Measurements from ENCODE around the gene WDR90. TPM values are rescaled to one million over a fixed set of nuclear protein-coding genes. Genes with fewer than 3 reads are reported as not detected.

WDR90 gene
- polyA plus RNA-seq, 1 donor from 2014 or later, result 32.1 TPM

- Histone ChIP-seq H3F3A (ENCODE audit: insufficient read depth, low read length, poor library complexity, severe bottlenecking) (no peaks in the 10 kb centered on the region), H3K4me3 (ENCODE audit: low read length) (no peak overlapping the region), H3K9me2 (ENCODE audit: insufficient read depth, low read length) (no peaks in the 10 kb centered on the region), H3K27ac (ENCODE audit: low read length) (no peak overlapping the region), H3K36me3 (ENCODE audit: insufficient read depth, low read length) (no peaks in the 10 kb centered on the region), H2AFZ (ENCODE audit: low read depth, low read length) (no peak overlapping the region), H3K9me3 (ENCODE audit: low read length) (no peaks in the 10 kb centered on the region), H3K4me2 (ENCODE audit: low read length) (no peak overlapping the region), H4K20me1 (ENCODE audit: insufficient read depth) (no peaks in the 10 kb centered on the region), H3K9ac (ENCODE audit: low read length) (no peak overlapping the region), H3K27me3 (ENCODE audit: insufficient read depth, low read depth, low read length) (peaks cover 3% of the 10 kb centered on the region), H3K79me2 (replicated peaks; ENCODE audit: insufficient read depth, low read length) (peaks cover 9% of the 10 kb centered on the region)
- TF ChIP-seq, protein P1, sequence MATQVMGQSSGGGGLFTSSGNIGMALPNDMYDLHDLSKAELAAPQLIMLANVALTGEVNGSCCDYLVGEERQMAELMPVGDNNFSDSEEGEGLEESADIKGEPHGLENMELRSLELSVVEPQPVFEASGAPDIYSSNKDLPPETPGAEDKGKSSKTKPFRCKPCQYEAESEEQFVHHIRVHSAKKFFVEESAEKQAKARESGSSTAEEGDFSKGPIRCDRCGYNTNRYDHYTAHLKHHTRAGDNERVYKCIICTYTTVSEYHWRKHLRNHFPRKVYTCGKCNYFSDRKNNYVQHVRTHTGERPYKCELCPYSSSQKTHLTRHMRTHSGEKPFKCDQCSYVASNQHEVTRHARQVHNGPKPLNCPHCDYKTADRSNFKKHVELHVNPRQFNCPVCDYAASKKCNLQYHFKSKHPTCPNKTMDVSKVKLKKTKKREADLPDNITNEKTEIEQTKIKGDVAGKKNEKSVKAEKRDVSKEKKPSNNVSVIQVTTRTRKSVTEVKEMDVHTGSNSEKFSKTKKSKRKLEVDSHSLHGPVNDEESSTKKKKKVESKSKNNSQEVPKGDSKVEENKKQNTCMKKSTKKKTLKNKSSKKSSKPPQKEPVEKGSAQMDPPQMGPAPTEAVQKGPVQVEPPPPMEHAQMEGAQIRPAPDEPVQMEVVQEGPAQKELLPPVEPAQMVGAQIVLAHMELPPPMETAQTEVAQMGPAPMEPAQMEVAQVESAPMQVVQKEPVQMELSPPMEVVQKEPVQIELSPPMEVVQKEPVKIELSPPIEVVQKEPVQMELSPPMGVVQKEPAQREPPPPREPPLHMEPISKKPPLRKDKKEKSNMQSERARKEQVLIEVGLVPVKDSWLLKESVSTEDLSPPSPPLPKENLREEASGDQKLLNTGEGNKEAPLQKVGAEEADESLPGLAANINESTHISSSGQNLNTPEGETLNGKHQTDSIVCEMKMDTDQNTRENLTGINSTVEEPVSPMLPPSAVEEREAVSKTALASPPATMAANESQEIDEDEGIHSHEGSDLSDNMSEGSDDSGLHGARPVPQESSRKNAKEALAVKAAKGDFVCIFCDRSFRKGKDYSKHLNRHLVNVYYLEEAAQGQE (IDR thresholded peaks at IDR 0.05; ENCODE audit: borderline replicate concordance), result no peak
- TF ChIP-seq RAD21 (conservative IDR thresholded peaks at IDR 0.05), result no peak
- no peak for TF ChIP-seq POLR2AphosphoS5 (IDR thresholded peaks at IDR 0.05)
- TF ChIP-seq MXI1 (conservative IDR thresholded peaks at IDR 0.05; ENCODE audit: poor library complexity, severe bottlenecking), result no peak
- TF ChIP-seq, protein P2, sequence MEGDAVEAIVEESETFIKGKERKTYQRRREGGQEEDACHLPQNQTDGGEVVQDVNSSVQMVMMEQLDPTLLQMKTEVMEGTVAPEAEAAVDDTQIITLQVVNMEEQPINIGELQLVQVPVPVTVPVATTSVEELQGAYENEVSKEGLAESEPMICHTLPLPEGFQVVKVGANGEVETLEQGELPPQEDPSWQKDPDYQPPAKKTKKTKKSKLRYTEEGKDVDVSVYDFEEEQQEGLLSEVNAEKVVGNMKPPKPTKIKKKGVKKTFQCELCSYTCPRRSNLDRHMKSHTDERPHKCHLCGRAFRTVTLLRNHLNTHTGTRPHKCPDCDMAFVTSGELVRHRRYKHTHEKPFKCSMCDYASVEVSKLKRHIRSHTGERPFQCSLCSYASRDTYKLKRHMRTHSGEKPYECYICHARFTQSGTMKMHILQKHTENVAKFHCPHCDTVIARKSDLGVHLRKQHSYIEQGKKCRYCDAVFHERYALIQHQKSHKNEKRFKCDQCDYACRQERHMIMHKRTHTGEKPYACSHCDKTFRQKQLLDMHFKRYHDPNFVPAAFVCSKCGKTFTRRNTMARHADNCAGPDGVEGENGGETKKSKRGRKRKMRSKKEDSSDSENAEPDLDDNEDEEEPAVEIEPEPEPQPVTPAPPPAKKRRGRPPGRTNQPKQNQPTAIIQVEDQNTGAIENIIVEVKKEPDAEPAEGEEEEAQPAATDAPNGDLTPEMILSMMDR (IDR thresholded peaks at IDR 0.05; ENCODE audit: poor library complexity, severe bottlenecking), result no peak
- TF ChIP-seq SMC3 (conservative IDR thresholded peaks at IDR 0.05; ENCODE audit: poor library complexity), result no peak
- TF ChIP-seq TAF1 (IDR thresholded peaks at IDR 0.05; ENCODE audit: low read depth), result no peak
- no peak for TF ChIP-seq EP300 (conservative IDR thresholded peaks at IDR 0.05; ENCODE audit: poor library complexity, severe bottlenecking)
- no peak for TF ChIP-seq EZH2 (IDR thresholded peaks at IDR 0.05; ENCODE audit: borderline replicate concordance, insufficient read depth, low read length, poor library complexity, severe bottlenecking)
These were observed 22.4 kb downstream of the WDR90 start for GRCh38 chr16:671353-672131.

DNA sequence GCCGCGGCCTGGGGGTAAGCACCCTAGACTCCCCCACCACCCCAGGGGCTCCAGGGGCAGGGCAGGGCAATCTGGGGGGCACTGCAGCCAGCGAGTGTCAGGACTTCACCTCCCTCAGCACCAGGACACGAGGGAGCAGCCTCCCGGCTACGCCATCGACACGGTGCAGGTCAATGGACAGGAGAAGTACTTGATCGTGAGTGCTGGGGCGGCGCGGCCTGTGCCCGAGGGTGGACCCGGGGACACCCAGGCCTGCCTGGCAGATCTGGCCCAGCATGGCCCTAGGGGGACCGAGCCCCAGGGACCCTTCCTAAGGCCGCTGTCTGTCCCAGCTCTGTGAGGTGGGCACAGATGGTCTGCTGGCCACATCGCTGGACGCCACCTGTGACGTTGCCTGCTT is 23.2 kb downstream of the WDR90 start:
- Histone ChIP-seq H3K4me2 (ENCODE audit: low read length) (no peak overlapping the region), H3K9me3 (ENCODE audit: low read length) (no peaks in the 10 kb centered on the region), H2AFZ (ENCODE audit: low read depth, low read length) (no peak overlapping the region), H3K36me3 (ENCODE audit: insufficient read depth, low read length) (no peaks in the 10 kb centered on the region), H3K27me3 (ENCODE audit: insufficient read depth, low read depth, low read length) (peaks cover 3% of the 10 kb centered on the region), H3F3A (ENCODE audit: insufficient read depth, low read length, poor library complexity, severe bottlenecking) (no peaks in the 10 kb centered on the region), H3K9me2 (ENCODE audit: insufficient read depth, low read length) (no peaks in the 10 kb centered on the region), H3K27ac (ENCODE audit: low read length) (no peak overlapping the region), H3K4me3 (ENCODE audit: low read length) (no peak overlapping the region), H3K9ac (ENCODE audit: low read length) (no peak overlapping the region), H4K20me1 (ENCODE audit: insufficient read depth) (no peaks in the 10 kb centered on the region), H3K79me2 (replicated peaks; ENCODE audit: insufficient read depth, low read length) (peaks cover 9% of the 10 kb centered on the region)
- TF ChIP-seq TAF1 (IDR thresholded peaks at IDR 0.05; ENCODE audit: low read depth) (no peak), MXI1 (conservative IDR thresholded peaks at IDR 0.05; ENCODE audit: poor library complexity, severe bottlenecking) (no peak), POLR2AphosphoS5 (IDR thresholded peaks at IDR 0.05) (no peak), SMC3 (conservative IDR thresholded peaks at IDR 0.05; ENCODE audit: poor library complexity) (no peak), RAD21 (conservative IDR thresholded peaks at IDR 0.05) (no peak), EP300 (conservative IDR thresholded peaks at IDR 0.05; ENCODE audit: poor library complexity, severe bottlenecking) (no peak), EZH2 (IDR thresholded peaks at IDR 0.05; ENCODE audit: borderline replicate concordance, insufficient read depth, low read length, poor library complexity, severe bottlenecking) (no peak)
- TF ChIP-seq, protein P1 (IDR thresholded peaks at IDR 0.05; ENCODE audit: borderline replicate concordance), result no peak
- TF ChIP-seq, protein P2 (IDR thresholded peaks at IDR 0.05; ENCODE audit: poor library complexity, severe bottlenecking), result no peak

Data from neural cell (in vitro differentiated cells).